ENCODE measurements around the gene SIRPD. TPM values are rescaled to one million over a fixed set of nuclear protein-coding genes. Genes with fewer than 3 reads are reported as not detected.

Gene SIRPD
- total RNA-seq = not detected
- long read RNA-seq, donor 1 = 0 reads
- long read RNA-seq, donor 2 = 0 reads

- no peaks in the 10 kb centered on the region for H3K9me3 ChIP-seq
- TF ChIP-seq CTCF (IDR thresholded peaks at IDR 0.05) = no peak
- ATAC-seq = no peak
- H3K36me3 ChIP-seq (ENCODE audit: low read depth) = no peaks in the 10 kb centered on the region
- DNase-seq = no peak
- no peaks in the 10 kb centered on the region for H3K4me1 ChIP-seq (ENCODE audit: low read depth)
- no peak within 1 kb of the TSS for H3K4me3 ChIP-seq
- intact Hi-C loops (cut with DNase I, micrococcal nuclease) = no loop called here
These were observed at the start of gene SIRPD for GRCh38 chr20:1557605-1558004. Gene SIRPD (minus strand): TSS chr20:1557705. CDS start chr20:1557653, 52 bp downstream.

- Histone ChIP-seq H3K9me3 (no peaks in the 10 kb centered on the region), H3K4me1 (ENCODE audit: low read depth) (no peaks in the 10 kb centered on the region), H3K4me3 (no peak overlapping the region), H3K36me3 (ENCODE audit: low read depth) (no peaks in the 10 kb centered on the region)
- ATAC-seq (no peak), DNase-seq (no peak)
- intact Hi-C loops (cut with DNase I, micrococcal nuclease) = no loop called here
- TF ChIP-seq CTCF (IDR thresholded peaks at IDR 0.05) = no peak
These were observed 43.2 kb upstream of the SIRPD start for GRCh38 chr20:1600736-1601135.

- H3K36me3 ChIP-seq (ENCODE audit: low read depth) = no peaks in the 10 kb centered on the region
- H3K4me3 ChIP-seq = no peak overlapping the region
- ATAC-seq (no peak), DNase-seq (no peak)
- no peaks in the 10 kb centered on the region for H3K9me3 ChIP-seq
- intact Hi-C loops (cut with DNase I, micrococcal nuclease) = no loop called here
- no peaks in the 10 kb centered on the region for H3K4me1 ChIP-seq (ENCODE audit: low read depth)
- no peak for TF ChIP-seq CTCF (IDR thresholded peaks at IDR 0.05)
These were observed 37.8 kb upstream of the SIRPD start for GRCh38 chr20:1595333-1595732.

- intact Hi-C loops (cut with DNase I, micrococcal nuclease) = no loop called here
- no peak for DNase-seq
- no peaks in the 10 kb centered on the region for H3K9me3 ChIP-seq
- no peak for ATAC-seq
- TF ChIP-seq CTCF (IDR thresholded peaks at IDR 0.05) = no peak
- no peak overlapping the region for H3K4me3 ChIP-seq
- no peaks in the 10 kb centered on the region for H3K4me1 ChIP-seq (ENCODE audit: low read depth)
- H3K36me3 ChIP-seq (ENCODE audit: low read depth) = no peaks in the 10 kb centered on the region
These were observed 31.3 kb upstream of the SIRPD start for GRCh38 chr20:1588533-1589460.

- DNase-seq (no peak), ATAC-seq (no peak)
- Histone ChIP-seq H3K4me3 (no peak overlapping the region), H3K4me1 (ENCODE audit: low read depth) (no peaks in the 10 kb centered on the region), H3K9me3 (no peaks in the 10 kb centered on the region), H3K36me3 (ENCODE audit: low read depth) (no peaks in the 10 kb centered on the region)
- TF ChIP-seq CTCF (IDR thresholded peaks at IDR 0.05) = no peak
- intact Hi-C loops (cut with DNase I, micrococcal nuclease) = no loop called here
These were observed 30.5 kb upstream of the SIRPD start for GRCh38 chr20:1587781-1588532.

Measured in mucosa of descending colon (tissue), 3 donors.